ENCODE data around the gene ATP11C.

- TF ChIP-seq EZH2 (IDR thresholded peaks at IDR 0.05; ENCODE audit: low read length) (no peak), CTCF (optimal IDR thresholded peaks at IDR 0.05 in 1 of 3, IDR thresholded peaks at IDR 0.05 in 1 of 3, conservative IDR thresholded peaks at IDR 0.05 in 1 of 3; ENCODE audit: extremely low read depth in 1 of 3, insufficient read depth in 2 of 3, low read length in 3 of 3) (peak in 1 of 3 experiments; percentile 48)
Measured at GRCh38 chrX:139932901-139933796, at the start of gene ATP11C.

Measured in keratinocyte (primary cell).